Muscle of arm (tissue), 12 donors: ENCODE data around the gene RALGPS1. TPM values are rescaled to one million over a fixed set of nuclear protein-coding genes. Genes with fewer than 3 reads are reported as not detected.
"Not testable (repeated sequence)": the region's sequence is repeated elsewhere in the genome, so short reads cannot be mapped to it uniquely, and the experiment has no call there.

Experiments used
- DNase-seq: peaks from one replicate; pipeline ENCODE4 v3.0.0-alpha.2; 2013
- polyA plus RNA-seq, 12 donors: library from polyadenylated mRNA; unstranded; fragments of 120-200 nt; gene quantifications; one replicate each; pipeline ENCODE4 v1.2.1, GENCODE V29; 2013; ENCODE audit not compliant: insufficient read length in 12 of 12

The RALGPS1 gene
- polyA plus RNA-seq, 12 donors, result 5.5 to 15.1 (median 9.1) TPM; not detected in 1

GRCh38 chr9:127135056-127135745 lies 220.6 kb downstream of the RALGPS1 start:
- no peak for DNase-seq

DNA sequence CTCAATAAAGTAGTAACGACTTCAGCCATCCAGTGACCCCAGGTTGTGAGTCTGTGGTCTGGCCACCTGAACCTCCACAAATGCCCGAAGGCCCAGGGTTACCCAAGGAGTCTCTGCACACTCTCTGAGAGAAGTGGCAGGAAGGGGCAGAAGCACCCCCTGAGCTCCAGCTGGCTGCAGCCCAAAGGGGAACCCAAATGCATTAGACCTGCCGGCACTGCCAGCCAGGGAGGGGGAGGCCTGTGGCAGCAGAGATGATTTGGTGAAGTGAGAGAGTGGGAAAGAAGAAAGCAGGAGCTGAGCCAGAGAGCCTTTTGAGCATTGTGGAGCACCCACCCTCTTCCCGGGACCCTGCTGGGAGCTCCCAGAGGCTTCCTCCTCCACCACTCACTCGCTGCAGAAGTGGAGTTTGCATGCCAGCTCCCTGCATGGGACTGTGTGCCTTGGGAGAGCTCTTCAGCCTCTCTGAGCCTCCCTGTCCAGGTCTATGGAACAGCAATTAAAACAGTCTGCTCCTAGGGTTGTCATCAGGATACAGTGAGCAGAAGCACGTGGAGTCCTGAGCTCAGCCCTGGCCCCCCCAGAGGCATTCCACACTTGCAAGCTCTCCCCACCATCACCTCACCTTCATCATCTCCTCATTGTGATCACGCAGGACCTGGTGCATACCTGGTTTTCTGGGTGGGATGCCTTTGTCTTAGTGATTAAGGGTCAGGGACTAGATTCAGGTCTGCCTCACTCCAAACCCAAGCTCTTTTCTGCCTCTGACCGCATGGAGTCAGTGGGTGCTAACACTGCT lies 221.7 kb downstream of the RALGPS1 start:
- DNase-seq, result no peak

DNA sequence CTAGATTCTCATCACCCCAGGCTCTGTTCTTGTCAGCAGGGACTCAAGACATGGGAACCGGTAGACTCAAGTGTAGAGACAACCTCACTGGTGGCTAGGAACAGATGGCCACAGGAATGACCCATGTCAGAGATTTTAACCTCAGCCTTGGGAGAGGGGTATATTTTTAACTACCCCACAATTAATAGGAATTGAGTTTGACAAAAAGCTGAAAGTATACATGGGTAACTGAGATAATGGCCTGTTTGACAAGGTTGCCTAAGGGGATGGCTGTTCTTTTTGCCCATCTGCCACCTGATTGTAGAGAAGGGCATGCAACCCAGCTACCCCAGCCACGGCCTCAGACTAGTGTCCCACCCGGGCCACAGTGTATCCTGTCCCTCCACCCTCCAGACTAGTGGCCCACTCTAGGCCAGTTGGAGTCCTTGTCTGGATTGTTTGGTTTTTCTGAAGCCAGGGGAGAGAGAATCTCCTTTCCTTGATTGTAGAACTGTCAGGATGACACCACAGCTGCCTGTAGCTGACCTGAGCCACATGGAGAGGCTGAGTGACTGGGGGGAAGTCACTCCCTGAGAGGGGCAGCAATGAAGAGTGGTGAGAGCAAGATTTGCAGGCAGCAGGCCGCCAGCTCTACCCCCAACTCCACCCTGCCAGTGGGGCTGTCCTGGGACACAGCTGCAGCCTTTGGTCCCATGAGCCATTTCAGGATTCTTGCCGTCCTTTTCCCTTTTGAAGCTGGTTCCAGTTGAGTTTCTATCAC lies 222.5 kb downstream of the RALGPS1 start:
- DNase-seq, result no peak

GRCh38 chr9:127137640-127138360 lies 223.2 kb downstream of the RALGPS1 start:
- DNase-seq, result no peak

DNA sequence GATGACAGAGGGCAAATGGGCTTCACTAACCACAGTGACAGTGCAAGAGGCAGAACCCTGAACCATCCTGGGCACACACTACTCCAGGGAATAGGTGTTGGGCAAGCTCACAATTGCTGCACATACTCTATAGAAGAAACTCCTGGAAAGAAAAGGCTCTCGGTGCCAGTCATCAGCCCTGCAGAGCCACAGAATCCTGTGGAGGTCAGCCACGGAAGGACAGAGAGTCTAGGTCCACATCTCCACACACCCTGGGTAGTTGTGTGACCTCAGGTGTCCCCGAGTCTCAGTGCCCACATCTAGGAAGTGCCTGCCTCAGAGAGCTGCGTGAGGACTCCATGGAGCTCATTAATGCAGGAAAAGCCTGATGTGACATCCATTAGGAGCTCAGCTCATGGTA lies 223.9 kb downstream of the RALGPS1 start:
- no peak for DNase-seq

- DNase-seq, result no peak
Measured at GRCh38 chr9:127139071-127139731, 224.6 kb downstream of the RALGPS1 start.

DNA sequence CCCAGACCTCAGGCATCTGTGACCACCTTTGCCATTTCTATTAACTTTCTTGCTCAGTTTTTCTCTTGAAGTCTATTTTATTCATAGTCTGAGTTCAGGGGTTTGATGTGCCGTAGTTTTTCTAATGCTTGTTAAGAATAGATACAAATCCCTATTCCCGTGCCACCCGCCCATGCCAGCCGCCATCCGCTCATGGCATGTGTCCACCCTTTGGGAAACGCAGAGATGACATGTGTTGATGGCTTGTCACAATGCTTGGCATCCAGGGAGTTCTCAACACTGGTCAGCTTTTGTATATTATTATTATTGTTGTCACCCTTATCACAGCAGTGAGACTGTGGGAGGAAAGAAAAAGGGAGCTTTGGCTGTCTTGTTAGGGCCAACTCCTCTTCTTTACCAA lies 225.2 kb downstream of the RALGPS1 start:
- no peak for DNase-seq

- DNase-seq, result no peak
Measured at GRCh38 chr9:127140181-127140580, 225.6 kb downstream of the RALGPS1 start.

- no peak for DNase-seq
Measured at GRCh38 chr9:127140842-127141675, 226.5 kb downstream of the RALGPS1 start.

- no peak for DNase-seq
Measured at GRCh38 chr9:127142291-127142690, 227.7 kb downstream of the RALGPS1 start.

DNA sequence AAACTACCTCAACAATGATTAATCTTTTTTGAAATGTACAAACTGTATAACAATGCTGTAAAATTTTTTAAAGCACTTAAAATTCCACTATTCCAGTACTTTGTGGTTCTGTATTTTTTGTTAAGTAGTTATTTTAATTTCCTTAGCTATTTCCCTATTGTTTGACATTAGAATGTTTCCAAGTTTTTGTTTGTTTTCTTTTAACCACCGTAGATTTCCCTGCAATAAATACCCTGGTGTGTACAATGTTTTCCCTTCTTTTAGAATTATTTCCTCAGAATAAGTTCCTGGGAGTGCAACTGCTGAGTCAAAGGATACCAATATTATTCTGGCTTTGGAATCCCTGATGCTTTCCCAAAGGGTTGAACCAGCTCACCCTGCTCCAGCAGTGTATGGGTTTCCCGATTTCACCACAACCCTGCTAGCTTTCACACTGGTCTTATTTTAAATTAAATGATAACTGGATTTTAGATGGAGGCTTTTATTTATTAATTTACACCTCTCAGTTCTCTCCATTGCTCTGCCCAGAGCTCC lies 228.4 kb downstream of the RALGPS1 start:
- no peak for DNase-seq

GRCh38 chr9:127143920-127144465 lies 229.4 kb downstream of the RALGPS1 start:
- no peak for DNase-seq

GRCh38 chr9:127144670-127145445 lies 230.3 kb downstream of the RALGPS1 start:
- no peak for DNase-seq

GRCh38 chr9:127146841-127147240 lies 232.3 kb downstream of the RALGPS1 start:
- DNase-seq, result not testable (repeated sequence)

DNA sequence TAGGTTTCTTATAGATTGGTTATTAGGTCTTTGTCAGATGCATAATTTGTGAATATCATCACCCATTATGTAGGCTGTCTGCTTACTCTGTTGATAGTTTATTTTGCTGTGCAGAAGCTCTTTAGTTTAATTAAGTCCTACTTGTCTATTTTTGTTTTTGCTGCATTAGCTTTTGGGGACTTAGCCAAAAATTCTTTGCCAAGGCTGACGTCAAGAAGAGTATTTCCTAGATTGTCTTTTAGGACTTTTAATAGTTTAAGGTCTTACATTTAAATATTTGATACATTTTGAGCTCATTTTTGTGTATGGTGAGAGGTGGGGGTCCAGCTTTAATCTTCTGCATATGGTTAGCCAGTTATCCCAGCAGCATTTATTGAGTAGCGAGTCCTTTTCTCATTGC lies 232.7 kb downstream of the RALGPS1 start:
- DNase-seq, result no peak

DNA sequence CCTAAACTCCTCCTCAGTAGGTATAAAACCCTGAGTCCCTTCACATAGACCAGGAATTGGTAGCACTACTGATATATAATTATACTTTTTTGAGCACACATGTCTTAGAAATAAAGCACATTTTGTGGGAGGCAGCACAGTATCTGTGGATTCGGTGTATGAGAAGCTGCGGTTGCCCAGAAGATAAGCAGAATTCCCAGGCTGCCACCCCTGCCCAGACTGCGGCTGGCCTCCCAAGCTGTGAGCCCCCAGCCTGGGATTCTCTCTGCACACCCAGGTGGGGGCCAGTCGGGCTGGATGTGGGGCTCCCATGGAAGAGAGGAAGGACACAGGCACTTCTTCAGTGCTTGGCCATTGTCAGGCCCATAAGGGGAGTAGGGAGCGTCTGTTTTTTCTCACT lies 233.4 kb downstream of the RALGPS1 start:
- DNase-seq, result no peak

GRCh38 chr9:127149010-127149409 lies 234.4 kb downstream of the RALGPS1 start:
- no peak for DNase-seq

DNA sequence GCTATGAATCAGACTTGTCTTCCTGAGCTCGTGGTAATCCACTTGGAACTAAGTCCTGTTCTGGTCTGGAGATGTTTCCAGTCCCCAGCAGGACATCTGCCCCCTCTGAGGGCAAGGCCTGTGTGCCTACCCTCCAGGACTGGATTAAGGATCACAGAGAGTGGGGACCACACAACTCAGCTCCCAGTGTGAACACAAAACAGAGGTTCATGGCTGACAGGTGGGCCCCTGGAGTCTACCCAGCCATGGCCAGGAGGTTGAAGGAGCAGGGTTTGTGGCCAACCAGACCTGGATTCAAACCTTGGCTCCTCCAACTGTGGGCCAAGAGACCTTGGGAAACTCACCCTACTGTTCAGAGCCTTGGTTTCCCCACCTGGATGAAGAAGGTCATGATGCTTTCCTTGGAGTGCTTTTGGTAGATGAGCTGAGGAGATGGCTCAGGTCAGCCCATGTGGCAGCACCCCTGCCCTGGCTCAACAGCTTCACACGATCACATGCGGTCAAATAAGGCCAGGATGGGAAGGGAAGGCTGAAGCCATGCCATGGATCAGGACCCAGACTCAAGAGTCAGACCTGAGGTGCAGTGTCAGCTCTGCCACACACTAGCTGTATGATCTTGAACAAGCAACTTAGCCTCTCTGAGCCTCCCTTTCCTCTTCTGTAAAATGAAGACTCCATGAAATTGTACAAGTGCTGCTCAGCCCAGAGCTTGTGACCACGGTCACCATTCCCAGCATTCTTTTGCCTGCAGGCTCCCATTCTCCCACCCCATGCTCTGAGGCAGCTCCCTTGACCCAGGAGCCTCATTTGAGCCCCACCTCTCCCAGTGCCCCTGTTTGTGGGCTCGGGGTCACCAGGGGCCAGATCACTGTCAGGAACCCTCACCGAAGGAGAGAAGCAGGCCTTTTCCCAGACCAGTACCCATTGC lies 235.1 kb downstream of the RALGPS1 start:
- no peak for DNase-seq
